Erythroblast (primary cell): ENCODE measurements around the gene PEG3.

ENCODE experiments used
- GATA1 ChIP-seq: IDR thresholded peaks from 2 replicates; pipeline ENCODE4 v1.6.1; 2011; ENCODE audit warnings: low read depth, mild to moderate bottlenecking, control low read depth, low read length, moderate library complexity
- POLR2A ChIP-seq: IDR thresholded peaks from 2 replicates; pipeline ENCODE4 v1.6.1; 2011; ENCODE audit warnings: mild to moderate bottlenecking, low read length

DNA sequence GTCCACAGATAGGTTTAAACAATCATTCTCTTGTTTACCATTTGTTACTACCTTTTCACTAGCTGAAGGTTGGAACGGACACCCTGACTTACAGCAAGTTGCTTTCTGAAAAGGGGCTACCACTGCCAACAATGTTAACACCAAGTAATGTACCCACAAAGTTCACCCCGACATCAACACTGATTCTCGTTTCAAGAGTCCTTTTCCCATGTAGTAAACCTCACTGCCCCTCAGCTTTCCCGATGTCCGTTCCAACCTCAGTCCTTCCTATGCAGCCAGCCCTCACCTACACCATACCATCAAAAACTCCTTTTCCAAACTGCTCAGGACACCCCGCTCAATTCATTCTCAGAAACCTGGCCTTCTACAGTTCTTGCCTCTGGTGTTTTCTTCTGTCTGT is 29.0 kb downstream of the PEG3 start:
- no peak for TF ChIP-seq POLR2A
- no peak for TF ChIP-seq GATA1
